ENCODE data around the gene PGPEP1. TPM values are rescaled to one million over a fixed set of nuclear protein-coding genes. Genes with fewer than 3 reads are reported as not detected.
A peak's percentile ranks its signal among the peaks of the same experiment; 100 is the strongest.

The PGPEP1 gene
- total RNA-seq, 8 experiments from 2014 or later: 8.2 to 42.8 (median 17.1) TPM

DNA sequence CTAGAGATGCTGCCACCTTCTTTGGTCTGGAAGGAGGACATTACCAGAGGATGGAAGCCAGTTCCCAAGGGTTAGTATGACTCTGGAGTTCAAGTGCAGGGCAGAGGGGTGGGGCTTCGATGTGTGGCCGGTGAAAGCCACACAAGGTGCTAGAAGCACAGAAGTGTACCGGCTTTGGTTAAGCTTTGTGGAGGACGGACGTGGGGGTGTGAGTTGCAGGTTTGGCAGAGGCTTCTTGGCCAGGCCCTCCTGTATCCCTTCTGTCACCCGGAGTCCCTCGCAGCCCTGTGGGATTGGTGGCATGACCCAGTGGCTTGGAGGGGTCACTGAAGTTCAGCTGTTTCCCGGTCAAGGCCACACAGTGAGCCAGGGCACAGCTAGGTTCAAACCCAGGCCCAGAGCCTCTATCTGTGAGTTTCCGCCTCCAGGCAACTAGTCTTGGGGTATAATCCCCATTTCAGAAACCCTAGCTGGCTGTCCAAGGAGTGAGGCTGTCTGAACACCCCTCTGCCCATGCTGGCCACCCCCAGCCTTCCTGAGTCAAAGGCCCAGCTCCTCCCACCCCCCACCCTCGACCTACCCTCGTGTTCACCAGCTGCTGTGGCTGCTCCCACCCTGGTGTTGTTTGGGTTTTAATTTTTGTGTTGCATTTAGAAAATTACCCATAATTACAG, 74.2 kb downstream of the PGPEP1 start:
- ATAC-seq (replicated peaks in 6 of 8): no peak
- in situ Hi-C loops (cut with MboI; ENCODE audit: low pct_unique_long_range_greater_than_20kb in 2 of 9, low sequenced_read_pairs in 9 of 9, unreplicated experiment in 9 of 9): no loop called here
- H3K4me1 ChIP-seq (replicated peaks in 1 of 2): peaks cover 48 to 49% of the 10 kb centered on the region in 2 donors
- H3K27ac ChIP-seq: peak overlapping the region in 1 of 2 donors; percentile 91
- H3K4me3 ChIP-seq: no peak overlapping the region
- whole genome bisulfite sequencing, 10 experiments: 0 to 50% (median 26%) methylated on average over 1 to 5 of the region's 11 CpGs; no CpG with 5 or more reads in 6 of the 10 experiments

DNA sequence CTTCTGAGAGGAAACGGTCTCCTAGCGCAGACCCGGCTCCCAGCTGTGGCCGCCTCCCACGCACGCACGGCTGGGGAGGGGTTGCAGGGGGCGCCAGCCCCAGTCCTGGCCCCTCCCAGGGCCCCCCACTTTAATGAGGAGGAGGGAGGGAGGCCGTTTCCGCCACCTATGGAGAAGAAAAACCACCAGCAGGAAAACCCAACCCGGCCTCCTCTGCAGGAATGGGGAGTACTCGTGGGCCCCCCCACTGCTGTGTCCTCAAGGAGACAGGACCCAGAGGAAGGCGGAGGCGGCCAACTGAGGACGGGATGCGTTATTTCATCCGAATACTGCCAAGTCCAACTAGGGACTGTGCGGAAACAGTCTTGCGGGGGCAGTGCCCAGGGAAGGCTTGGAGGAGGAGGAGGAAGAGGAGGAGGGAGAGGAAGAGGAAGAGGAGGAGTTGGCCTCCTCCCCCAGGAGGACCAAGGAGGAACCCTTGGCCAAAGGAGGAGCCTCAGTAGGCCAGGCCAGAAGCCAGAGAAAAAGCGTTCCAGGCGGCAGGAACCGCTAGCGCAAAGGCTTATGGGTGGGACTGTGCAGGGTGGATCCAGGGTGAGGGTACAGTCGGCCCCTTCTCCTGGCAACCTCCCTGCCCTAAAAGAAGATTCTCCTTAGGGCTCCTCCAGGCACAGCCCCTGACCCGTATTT, 74.9 kb downstream of the PGPEP1 start:
- in situ Hi-C loops (cut with MboI; ENCODE audit: low pct_unique_long_range_greater_than_20kb in 2 of 9, low sequenced_read_pairs in 9 of 9, unreplicated experiment in 9 of 9): no loop called here
- Histone ChIP-seq H3K27ac (peak overlapping the region; percentile 16 to 91), H3K4me3 (no peak overlapping the region), H3K4me1 (replicated peaks in 1 of 2) (peaks cover 47 to 49% of the 10 kb centered on the region in 2 donors)
- whole genome bisulfite sequencing, 10 experiments: 59 to 100% (median 80%) methylated on average over 1 to 4 of the region's 25 CpGs; no CpG with 5 or more reads in 7 of the 10 experiments
- ATAC-seq (replicated peaks in 6 of 8): no peak

DNA sequence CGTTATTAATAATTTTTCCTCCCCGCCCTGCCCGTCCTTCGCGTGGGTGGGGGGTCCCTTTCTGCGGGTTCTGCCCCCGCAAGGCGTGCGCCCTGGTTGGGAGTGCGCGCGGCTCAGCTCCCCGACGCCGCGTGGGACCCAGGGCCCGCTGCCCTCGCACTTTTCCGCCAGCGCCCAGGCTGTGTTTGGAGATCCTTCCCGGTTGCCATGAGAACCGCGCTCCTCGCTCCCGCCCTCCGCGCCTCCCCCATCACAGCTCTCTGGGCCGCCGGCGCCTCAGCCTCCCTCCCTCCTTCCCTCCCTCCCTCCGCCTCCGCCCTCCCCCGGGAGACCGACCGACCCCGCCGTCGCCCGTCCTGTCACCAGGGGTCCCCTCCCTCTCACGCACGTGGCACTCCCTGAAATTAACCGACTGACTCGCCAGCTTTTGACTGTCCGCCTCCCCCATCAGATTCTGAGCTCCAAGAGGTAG, 76.4 kb downstream of the PGPEP1 start:
- in situ Hi-C loops (cut with MboI; ENCODE audit: low pct_unique_long_range_greater_than_20kb in 2 of 9, low sequenced_read_pairs in 9 of 9, unreplicated experiment in 9 of 9): no loop called here
- WGBS, 10 experiments: no CpG with 5 or more reads among the region's 44 CpGs
- H3K4me3 ChIP-seq: peak overlapping the region; percentile 3 to 61 (median 17)
- peak; percentile 36 to 68 (median 63) for ATAC-seq (replicated peaks in 6 of 8)
- H3K4me1 ChIP-seq (replicated peaks in 1 of 2): peaks cover 54 to 62% of the 10 kb centered on the region in 2 donors
- peak overlapping the region; percentile 91 for H3K27ac ChIP-seq

DNA sequence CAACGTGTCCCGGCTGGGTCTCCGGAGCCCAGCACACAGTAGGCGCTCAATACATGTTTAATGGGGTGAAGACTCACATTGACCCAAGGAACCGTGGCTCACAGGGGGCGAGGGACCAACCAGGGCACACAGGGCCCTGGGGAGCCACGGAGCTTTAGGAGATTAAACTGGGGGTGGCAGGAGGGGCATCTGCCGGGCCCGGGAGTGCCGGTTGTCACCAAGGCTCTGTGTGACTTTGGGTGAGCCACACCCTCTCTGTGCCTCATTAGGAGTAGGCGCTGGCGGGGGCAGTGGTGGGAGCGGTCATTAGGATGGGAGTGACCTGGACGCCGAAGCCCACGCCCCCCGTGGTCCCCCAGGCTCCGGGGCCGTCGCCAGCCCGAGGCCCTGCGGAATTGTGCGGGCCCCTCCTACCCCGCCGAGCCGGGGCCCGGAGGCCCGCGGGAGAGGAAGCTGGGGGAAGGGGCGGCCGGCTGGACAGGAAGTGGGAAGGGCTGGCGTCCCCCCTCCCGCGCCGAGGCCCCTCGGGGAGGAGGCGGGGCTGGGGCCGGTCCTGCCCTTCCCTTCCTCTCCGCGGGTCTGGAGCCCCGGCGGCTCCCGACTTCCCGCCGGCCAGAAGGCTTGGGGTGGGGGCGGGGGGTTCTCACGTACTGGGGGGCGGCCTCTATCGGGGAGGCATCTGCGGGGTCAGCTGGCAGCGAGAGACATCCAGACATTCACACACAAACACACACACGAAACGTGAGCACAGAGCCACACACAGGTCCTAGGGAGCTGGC, 77.0 kb downstream of the PGPEP1 start:
- in situ Hi-C loops (cut with MboI; ENCODE audit: low pct_unique_long_range_greater_than_20kb in 2 of 9, low sequenced_read_pairs in 9 of 9, unreplicated experiment in 9 of 9): no loop called here
- peak; percentile 10 to 54 (median 48) for ATAC-seq (replicated peaks in 6 of 8)
- peaks cover 54 to 62% of the 10 kb centered on the region in 2 donors for H3K4me1 ChIP-seq (replicated peaks in 1 of 2)
- WGBS, 10 experiments: 0% methylated on average over 1 to 5 of the region's 53 CpGs; no CpG with 5 or more reads in 7 of the 10 experiments
- peak overlapping the region; percentile 3 to 61 (median 17) for H3K4me3 ChIP-seq
- H3K27ac ChIP-seq: peak overlapping the region; percentile 91

DNA sequence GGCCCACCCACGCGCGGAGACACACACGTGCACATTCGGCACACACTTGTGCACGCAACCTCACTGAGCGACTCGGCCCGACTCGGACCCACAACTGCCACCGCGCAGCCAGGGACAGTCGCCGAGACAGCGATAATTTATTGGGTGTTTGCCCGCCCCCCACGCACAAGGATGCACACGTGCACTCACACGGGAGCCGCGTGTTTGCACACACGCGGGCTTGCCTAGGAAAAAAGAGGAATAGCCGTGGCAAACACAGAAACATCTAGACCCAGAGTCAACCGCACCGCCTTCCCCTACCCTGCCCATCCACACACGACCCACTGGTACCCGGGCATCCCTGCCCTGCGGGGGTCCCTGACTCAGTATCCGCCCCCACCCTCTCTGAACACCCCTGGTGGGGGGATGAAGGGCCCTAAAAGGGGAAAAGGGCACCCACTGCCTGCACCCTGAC, 77.7 kb downstream of the PGPEP1 start:
- in situ Hi-C loops (cut with MboI; ENCODE audit: low pct_unique_long_range_greater_than_20kb in 2 of 9, low sequenced_read_pairs in 9 of 9, unreplicated experiment in 9 of 9): no loop called here
- ATAC-seq (replicated peaks in 6 of 8): peak in 4 of 8 experiments; percentile 9 to 12 (median 10)
- 0 to 5% (median 0%) methylated on average over 1 to 15 of the region's 30 CpGs; no CpG with 5 or more reads in 7 of the 10 experiments for WGBS, 10 experiments
- Histone ChIP-seq H3K4me3 (peak overlapping the region in 4 of 5 donors; percentile 7 to 61 (median 22)), H3K27ac (peak overlapping the region; percentile 91), H3K4me1 (replicated peaks in 1 of 2) (peaks cover 54 to 65% of the 10 kb centered on the region in 2 donors)

DNA sequence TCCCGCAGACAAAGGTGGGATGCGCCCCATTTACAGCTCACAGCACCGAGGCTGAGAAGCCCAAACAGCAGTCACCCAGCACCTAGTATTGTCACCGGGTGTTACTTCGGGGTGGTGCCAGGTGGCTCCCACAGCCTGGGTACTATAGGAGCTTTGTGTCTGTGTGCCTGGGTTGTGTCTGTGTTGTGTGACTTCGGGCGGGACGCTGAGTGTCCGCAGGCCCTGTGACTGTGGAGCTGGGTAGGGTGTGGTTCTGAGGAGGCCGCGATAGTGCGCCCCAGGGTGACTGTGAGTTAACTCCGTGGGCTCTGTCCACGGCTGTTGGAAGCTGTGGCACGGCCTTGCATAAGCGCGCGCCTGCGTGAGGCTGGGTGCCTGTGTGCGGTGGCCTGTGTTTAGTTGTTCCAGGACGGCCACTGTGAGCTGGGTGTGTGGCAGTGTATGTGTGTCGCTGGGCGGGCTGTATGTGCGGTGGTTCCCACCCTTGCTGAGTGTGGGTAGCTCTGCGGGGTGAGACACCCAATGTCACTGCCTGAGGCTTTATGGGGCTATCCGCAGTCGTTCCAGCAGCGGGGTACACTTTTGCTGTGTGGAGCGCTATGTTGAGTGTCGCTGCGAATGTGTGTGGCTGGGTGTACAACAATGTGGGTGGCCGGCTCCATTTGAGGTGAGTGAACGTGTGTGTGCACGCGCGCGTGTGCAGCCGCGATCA, 78.2 kb downstream of the PGPEP1 start:
- H3K4me3 ChIP-seq: peak overlapping the region; percentile 61 to 82 (median 67)
- peak in 6 of 8 experiments; percentile 0 to 10 (median 4) for ATAC-seq (replicated peaks in 6 of 8)
- 5 to 52% (median 28%) methylated on average over 3 to 19 of the region's 39 CpGs; no CpG with 5 or more reads in 6 of the 10 experiments for WGBS, 10 experiments
- peaks cover 59 to 71% of the 10 kb centered on the region in 2 donors for H3K4me1 ChIP-seq (replicated peaks in 1 of 2)
- in situ Hi-C loops (cut with MboI; ENCODE audit: low pct_unique_long_range_greater_than_20kb in 2 of 9, low sequenced_read_pairs in 9 of 9, unreplicated experiment in 9 of 9): no loop called here
- peak overlapping the region; percentile 91 for H3K27ac ChIP-seq

DNA sequence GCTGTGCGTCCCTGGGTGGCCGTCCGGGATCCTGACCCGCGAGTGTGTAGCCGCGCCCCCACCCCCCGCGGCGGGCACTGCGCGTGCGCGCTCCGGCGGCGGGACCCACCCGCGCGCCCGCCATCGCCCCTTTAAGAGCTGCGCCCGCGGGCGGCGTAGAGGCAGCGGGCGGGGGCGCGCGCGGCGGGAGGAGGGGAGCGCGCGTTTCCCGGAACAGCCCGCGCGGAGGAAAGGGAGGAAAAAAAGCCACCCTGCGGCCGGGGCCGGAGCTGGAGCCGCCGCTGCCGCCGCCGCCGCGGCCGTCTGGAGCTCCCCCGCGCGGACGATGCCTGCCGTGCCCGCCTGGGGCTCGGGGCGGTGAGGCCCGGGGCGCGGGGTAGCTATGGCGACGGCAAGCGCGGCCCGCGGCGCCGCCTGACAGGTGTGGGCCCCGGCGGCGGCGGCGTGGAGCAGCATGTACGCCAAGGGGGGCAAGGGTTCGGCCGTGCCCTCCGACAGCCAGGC, 78.8 kb downstream of the PGPEP1 start, which contains the start of gene SSBP4:
TSS of gene SSBP4 (plus strand) at position 204 of the 504 bp plus-strand sequence. CDS start at position 455, 251 bp downstream.
- in situ Hi-C loops (cut with MboI; ENCODE audit: low pct_unique_long_range_greater_than_20kb in 2 of 9, low sequenced_read_pairs in 9 of 9, unreplicated experiment in 9 of 9): no loop called here
- ATAC-seq (replicated peaks in 6 of 8): peak; percentile 1 to 36 (median 29)
- H3K4me1 ChIP-seq (replicated peaks in 1 of 2): peaks cover 63 to 73% of the 10 kb centered on the region in 2 donors

More for the DNA sequence above, 78.8 kb downstream of the PGPEP1 start, which contains the start of gene SSBP4:
- 0% methylated on average over 2 to 13 of the region's 80 CpGs; no CpG with 5 or more reads in 7 of the 10 experiments for WGBS, 10 experiments
- peak within 1 kb of the TSS; percentile 61 to 82 (median 67) for H3K4me3 ChIP-seq
- H3K27ac ChIP-seq: peak within 1 kb of the TSS; percentile 91

Other genes starting within 250 kb of the PGPEP1 start
- gene MAST3, start 242.8 kb upstream of the PGPEP1 start, total RNA-seq: 10 to 100 TPM in 1 of 8 experiments, 1 to 10 TPM in 7; 3.3 to 11.7 (median 5.8) TPM
- 10 to 100 TPM; 15.6 to 62.6 (median 27.4) TPM for gene PIK3R2, start 187.4 kb upstream of the PGPEP1 start, total RNA-seq
- 100 to 1,000 TPM in 1 of 8 experiments, 10 to 100 TPM in 2, 1 to 10 TPM in 3, under 1 TPM in 2; 0.09 to 163 (median 3.1) TPM for gene IFI30, start 166.8 kb upstream of the PGPEP1 start, total RNA-seq
- gene MPV17L2, start 147.4 kb upstream of the PGPEP1 start, total RNA-seq: 10 to 100 TPM in 4 of 8 experiments, 1 to 10 TPM in 4; 6.6 to 22.9 (median 11.1) TPM
- 100 to 1,000 TPM in 1 of 8 experiments, 10 to 100 TPM in 6, 1 to 10 TPM in 1; 2.7 to 142 (median 32.3) TPM for gene RAB3A, start 136.6 kb upstream of the PGPEP1 start, total RNA-seq
- 1 to 10 TPM; 1.3 to 4.3 (median 2.5) TPM for gene PDE4C, start 114.2 kb upstream of the PGPEP1 start, total RNA-seq
- 1 to 10 TPM in 6 of 8 experiments, under 1 TPM in 2; 0.38 to 2.8 (median 1.7) TPM for gene IQCN, start 66.1 kb upstream of the PGPEP1 start, total RNA-seq
- 100 to 1,000 TPM in 3 of 8 experiments, 10 to 100 TPM in 5; 37.8 to 197 (median 98.2) TPM for gene JUND, start 59.0 kb upstream of the PGPEP1 start, total RNA-seq
- gene LSM4, start 17.5 kb upstream of the PGPEP1 start, total RNA-seq: 100 to 1,000 TPM in 7 of 8 experiments, 10 to 100 TPM in 1; 87.3 to 240 (median 151) TPM
- 100 to 1,000 TPM in 2 of 8 experiments, 10 to 100 TPM in 6; 14.0 to 784 (median 60.0) TPM for gene GDF15, start 45.6 kb downstream of the PGPEP1 start, total RNA-seq
- gene LRRC25, start 57.0 kb downstream of the PGPEP1 start, total RNA-seq: 1 to 10 TPM in 2 of 8 experiments, under 1 TPM in 6; 0.14 to 2.1 (median 0.47) TPM
- 100 to 1,000 TPM in 1 of 8 experiments, 10 to 100 TPM in 7; 60.2 to 155 (median 70.1) TPM for gene SSBP4, start 78.8 kb downstream of the PGPEP1 start, total RNA-seq
- gene ISYNA1, start 97.5 kb downstream of the PGPEP1 start, total RNA-seq: 100 to 1,000 TPM in 3 of 8 experiments, 10 to 100 TPM in 4, 1 to 10 TPM in 1; 7.2 to 157 (median 86.2) TPM
- 10 to 100 TPM in 2 of 8 experiments, 1 to 10 TPM in 6; 3.4 to 13.8 (median 6.2) TPM for gene ELL, start 181.5 kb downstream of the PGPEP1 start, total RNA-seq
- gene FKBP8, start 203.0 kb downstream of the PGPEP1 start, total RNA-seq: 100 to 1,000 TPM; 137 to 214 (median 153) TPM
- 100 to 1,000 TPM in 1 of 8 experiments, 10 to 100 TPM in 7; 48.4 to 106 (median 68.1) TPM for gene KXD1, start 217.3 kb downstream of the PGPEP1 start, total RNA-seq
- gene UBA52, start 231.3 kb downstream of the PGPEP1 start, total RNA-seq: 1,000 to 10,000 TPM; 1,160 to 2,382 (median 1,457) TPM
- 10 to 100 TPM; 39.5 to 76.6 (median 53.9) TPM for gene REX1BD, start 248.2 kb downstream of the PGPEP1 start, total RNA-seq

All from motor neuron (in vitro differentiated cells).